H9 (cell line): Measurements from ENCODE around the gene PARD3. TPM values are rescaled to one million over a fixed set of nuclear protein-coding genes. Genes with fewer than 3 reads are reported as not detected.

Experiments
- DNase-seq: peaks from one replicate; pipeline ENCODE4 v3.0.0-alpha.2; 2017
- H2AFZ ChIP-seq: one replicate; pipeline ENCODE4 v1.6.1; 2013; ENCODE audit warnings: mild to moderate bottlenecking, low read length, control low read depth, moderate library complexity
- H2AK5ac ChIP-seq: 2 replicates; pipeline ENCODE4 v1.6.1; 2013; ENCODE audit warnings: low read length, control low read depth, mixed read lengths; ENCODE audit not compliant: insufficient read length
- H2BK120ac ChIP-seq: one replicate; pipeline ENCODE4 v1.6.1; 2013; ENCODE audit warnings: low read depth, mild to moderate bottlenecking, low read length, control low read depth, inconsistent platforms; ENCODE audit not compliant: poor library complexity, severe bottlenecking
- H2BK12ac ChIP-seq: 2 replicates; pipeline ENCODE4 v1.6.1; 2013; ENCODE audit warnings: low read length, control low read depth, mixed read lengths, low read depth; ENCODE audit not compliant: insufficient read length
- H2BK15ac ChIP-seq: 2 replicates; pipeline ENCODE4 v1.6.1; 2013; ENCODE audit warnings: low read depth, low read length, control low read depth
- H2BK20ac ChIP-seq: one replicate; pipeline ENCODE4 v1.6.1; 2013; ENCODE audit warnings: low read depth, mild to moderate bottlenecking, low read length, control low read depth, inconsistent platforms; ENCODE audit not compliant: poor library complexity, severe bottlenecking
- H2BK5ac ChIP-seq: 2 replicates; pipeline ENCODE4 v1.6.1; 2013; ENCODE audit warnings: low read length, control low read depth, mixed read lengths; ENCODE audit not compliant: insufficient read length
- H3K14ac ChIP-seq: 2 replicates; pipeline ENCODE4 v1.6.1; 2013; ENCODE audit warnings: low read length, control low read depth; ENCODE audit not compliant: insufficient read depth
- H3K18ac ChIP-seq: 2 replicates; pipeline ENCODE4 v1.6.1; 2013; ENCODE audit warnings: low read depth, mild to moderate bottlenecking, mixed read lengths, low read length, control low read depth; ENCODE audit not compliant: insufficient read length
- H3K23ac ChIP-seq: 2 replicates; pipeline ENCODE4 v1.6.1; 2013; ENCODE audit warnings: low read length, control low read depth, mixed read lengths, low read depth; ENCODE audit not compliant: insufficient read length
- H3K23me2 ChIP-seq: 2 replicates; pipeline ENCODE4 v1.6.1; 2013; ENCODE audit warnings: low read depth, mild to moderate bottlenecking, mixed read lengths, low read length, control low read depth; ENCODE audit not compliant: insufficient read length, poor library complexity, severe bottlenecking
- H3K27ac ChIP-seq: 2 replicates; pipeline ENCODE4 v1.5.1; 2013; ENCODE audit warnings: low read length, control low read depth, mixed read lengths, low read depth; ENCODE audit not compliant: insufficient read length
- H3K27me3 ChIP-seq: 2 replicates; pipeline ENCODE4 v1.6.1; 2013; ENCODE audit warnings: low read length, control low read depth, inconsistent platforms; ENCODE audit not compliant: insufficient read depth
- H3K4ac ChIP-seq: 2 replicates; pipeline ENCODE4 v1.6.1; 2013; ENCODE audit warnings: low read depth, mild to moderate bottlenecking, control low read depth, inconsistent platforms, low read length, moderate library complexity
- H3K4me1 ChIP-seq: 2 replicates; pipeline ENCODE4 v1.6.1; 2013; ENCODE audit warnings: low read length, control low read depth, inconsistent platforms; ENCODE audit not compliant: insufficient read depth
- H3K4me2 ChIP-seq: 2 replicates; pipeline ENCODE4 v1.6.1; 2013; ENCODE audit warnings: low read length, control low read depth, mixed read lengths; ENCODE audit not compliant: insufficient read length, insufficient read depth
- H3K56ac ChIP-seq: 2 replicates; pipeline ENCODE4 v1.6.1; 2013; ENCODE audit warnings: low read depth, mild to moderate bottlenecking, mixed read lengths, low read length, control low read depth; ENCODE audit not compliant: insufficient read length
- H3K79me1 ChIP-seq: 2 replicates; pipeline ENCODE4 v1.6.1; 2013; ENCODE audit warnings: low read depth, mild to moderate bottlenecking, moderate library complexity, low read length, control low read depth, inconsistent platforms; ENCODE audit not compliant: insufficient read depth, poor library complexity, severe bottlenecking
- H3K79me2 ChIP-seq: 2 replicates; pipeline ENCODE4 v1.6.1; 2013; ENCODE audit warnings: low read length, control low read depth, inconsistent platforms; ENCODE audit not compliant: insufficient read depth
- H3K9ac ChIP-seq: 2 replicates; pipeline ENCODE4 v1.6.1; 2013; ENCODE audit warnings: low read length, control low read depth, mixed read lengths; ENCODE audit not compliant: insufficient read length; ENCODE audit errors: extremely low read depth
- H3K9me3 ChIP-seq: one replicate; pipeline ENCODE4 v1.6.1; 2013; ENCODE audit warnings: low read depth, low read length, inconsistent platforms; ENCODE audit not compliant: control insufficient read depth
- H3T11ph ChIP-seq: one replicate; pipeline ENCODE4 v1.6.1; 2013; ENCODE audit warnings: mild to moderate bottlenecking, low read length, control low read depth, inconsistent platforms
- H4K20me1 ChIP-seq: one replicate; pipeline ENCODE4 v1.6.1; 2013; ENCODE audit not compliant: control insufficient read depth, insufficient read length, insufficient read depth
- H4K5ac ChIP-seq: 2 replicates; pipeline ENCODE4 v1.6.1; 2013; ENCODE audit warnings: low read depth, mild to moderate bottlenecking, mixed read lengths, low read length, control low read depth; ENCODE audit not compliant: insufficient read length
- H4K8ac ChIP-seq: replicated peaks from 2 replicates; pipeline ENCODE4 v1.6.1; 2013; ENCODE audit warnings: low read length, control low read depth, mixed read lengths, low read depth; ENCODE audit not compliant: insufficient read length
- H4K91ac ChIP-seq: 2 replicates; pipeline ENCODE4 v1.6.1; 2013; ENCODE audit warnings: low read depth, mild to moderate bottlenecking, moderate library complexity, mixed read lengths, low read length, control low read depth; ENCODE audit not compliant: insufficient read length
- H3K27ac Mint-ChIP-seq, 3 experiments: 2 replicates in 2 of 3; 3 replicates in 1 of 3; pipeline ENCODE4 v1.8.0; 2020 to 2021; ENCODE audit warnings: mixed read lengths in 3 of 3, mild to moderate bottlenecking in 1 of 3, moderate library complexity in 1 of 3
- H3K27me3 Mint-ChIP-seq: 2 replicates; pipeline ENCODE4 v1.8.0; 2021; ENCODE audit warnings: low read depth, mild to moderate bottlenecking, moderate library complexity, mixed read lengths
- H3K36me3 Mint-ChIP-seq, 3 experiments: 2 replicates in 2 of 3; 3 replicates in 1 of 3; pipeline ENCODE4 v1.8.0; 2020 to 2021; ENCODE audit warnings: low read depth in 3 of 3, mixed read lengths in 3 of 3; ENCODE audit not compliant: insufficient read depth in 1 of 3
- H3K4me1 Mint-ChIP-seq, 2 experiments: 2 replicates each; pipeline ENCODE4 v1.8.0; 2020; ENCODE audit warnings: mixed read lengths in 2 of 2
- H3K4me3 Mint-ChIP-seq, 2 experiments: 2 replicates in 1 of 2; 3 replicates in 1 of 2; pipeline ENCODE4 v1.8.0; 2020 to 2021; ENCODE audit warnings: mild to moderate bottlenecking in 2 of 2, mixed read lengths in 2 of 2, moderate library complexity in 1 of 2
- H3K9me3 Mint-ChIP-seq, 2 experiments: 2 replicates in 1 of 2; 3 replicates in 1 of 2; pipeline ENCODE4 v1.8.0; 2020; ENCODE audit warnings: mild to moderate bottlenecking in 2 of 2, mixed read lengths in 2 of 2, moderate library complexity in 1 of 2
- WGBS: extraction: QIAGEN DNeasy Blood & Tissue Kit; methylation state at CpG from one replicate; pipeline ENCODE4 v1.1.7; 2013; ENCODE audit warnings: missing lambda C conversion rate, low lambda C conversion rate, mixed read lengths; ENCODE audit not compliant: insufficient read length; ENCODE audit errors: extremely low coverage; 5-methylcytosine and 5-hydroxymethylcytosine counted together
- total RNA-seq: library from RNA; stranded (reverse); gene quantifications from 2 replicates; pipeline ENCODE4 v1.2.1, GENCODE V29; 2021
- TF ChIP-seq, protein P1 (sequence below): fragments of 200-600 bp; sonication (generic); conservative IDR thresholded peaks from 3 replicates; pipeline ENCODE4 v1.8.0; 2021; ENCODE audit warnings: antibody characterized with exemption, mild to moderate bottlenecking

PARD3 gene
- total RNA-seq, 1 experiment from 2014 or later = 44.7 TPM

DNA sequence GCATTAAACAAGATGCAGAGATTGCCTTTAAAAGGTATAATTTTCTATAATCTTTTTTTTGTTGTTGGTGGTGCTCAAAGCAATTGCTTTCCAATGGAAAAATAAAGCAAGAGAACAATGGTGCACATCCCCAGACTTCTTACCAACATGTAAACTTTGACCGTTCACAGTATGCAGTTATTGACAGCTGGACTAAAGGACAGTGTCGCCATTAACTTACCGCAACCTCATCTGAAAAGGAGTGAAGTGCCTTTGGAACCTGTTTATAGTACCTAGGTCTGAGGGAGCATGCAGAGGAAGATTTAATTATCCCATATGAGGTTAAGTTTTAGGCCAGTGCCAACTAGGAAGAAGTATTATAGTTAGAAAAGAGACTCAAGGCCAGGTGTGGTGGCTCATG lies 654.5 kb downstream of the PARD3 start:
- no peak overlapping the region for H3K27ac ChIP-seq
- no peak overlapping the region for H3T11ph ChIP-seq
- no peak overlapping the region for H3K4me2 ChIP-seq
- H3K14ac ChIP-seq = no peak overlapping the region
- no peaks in the 10 kb centered on the region; a peak in 3 of 7 replicates for H3K36me3 Mint-ChIP-seq
- H2AK5ac ChIP-seq = no peak overlapping the region
- peaks cover 7 to 13% of the 10 kb centered on the region in 2 experiments for H3K4me1 Mint-ChIP-seq
- H3K23ac ChIP-seq = no peak overlapping the region
- H4K20me1 ChIP-seq = no peaks in the 10 kb centered on the region
- no CpG with 5 or more reads among the region's 3 CpGs for WGBS
- H3K79me1 ChIP-seq = no peaks in the 10 kb centered on the region
- H3K18ac ChIP-seq = no peak overlapping the region
- H2BK15ac ChIP-seq = no peak overlapping the region
- no peak overlapping the region for H3K9ac ChIP-seq
- no peak overlapping the region for H2AFZ ChIP-seq
- TF ChIP-seq, protein P1, sequence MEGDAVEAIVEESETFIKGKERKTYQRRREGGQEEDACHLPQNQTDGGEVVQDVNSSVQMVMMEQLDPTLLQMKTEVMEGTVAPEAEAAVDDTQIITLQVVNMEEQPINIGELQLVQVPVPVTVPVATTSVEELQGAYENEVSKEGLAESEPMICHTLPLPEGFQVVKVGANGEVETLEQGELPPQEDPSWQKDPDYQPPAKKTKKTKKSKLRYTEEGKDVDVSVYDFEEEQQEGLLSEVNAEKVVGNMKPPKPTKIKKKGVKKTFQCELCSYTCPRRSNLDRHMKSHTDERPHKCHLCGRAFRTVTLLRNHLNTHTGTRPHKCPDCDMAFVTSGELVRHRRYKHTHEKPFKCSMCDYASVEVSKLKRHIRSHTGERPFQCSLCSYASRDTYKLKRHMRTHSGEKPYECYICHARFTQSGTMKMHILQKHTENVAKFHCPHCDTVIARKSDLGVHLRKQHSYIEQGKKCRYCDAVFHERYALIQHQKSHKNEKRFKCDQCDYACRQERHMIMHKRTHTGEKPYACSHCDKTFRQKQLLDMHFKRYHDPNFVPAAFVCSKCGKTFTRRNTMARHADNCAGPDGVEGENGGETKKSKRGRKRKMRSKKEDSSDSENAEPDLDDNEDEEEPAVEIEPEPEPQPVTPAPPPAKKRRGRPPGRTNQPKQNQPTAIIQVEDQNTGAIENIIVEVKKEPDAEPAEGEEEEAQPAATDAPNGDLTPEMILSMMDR = no peak
- peaks cover 3% of the 10 kb centered on the region for H3K4me1 ChIP-seq
- no peaks in the 10 kb centered on the region for H3K79me2 ChIP-seq
- H3K9me3 ChIP-seq = no peaks in the 10 kb centered on the region
- H3K9me3 Mint-ChIP-seq = no peaks in the 10 kb centered on the region; a peak in 1 of 5 replicates
- no peak overlapping the region for H2BK12ac ChIP-seq
- H3K27me3 Mint-ChIP-seq = no peaks in the 10 kb centered on the region
- no peak overlapping the region for H4K8ac ChIP-seq
- no peak overlapping the region for H2BK120ac ChIP-seq
- no peak overlapping the region for H3K56ac ChIP-seq
- no peak overlapping the region for H3K27ac Mint-ChIP-seq
- no peaks in the 10 kb centered on the region for H3K27me3 ChIP-seq
- H3K4ac ChIP-seq = no peak overlapping the region
- no peak for DNase-seq
- H3K4me3 Mint-ChIP-seq = no peak overlapping the region
- H4K5ac ChIP-seq = no peak overlapping the region
- H2BK20ac ChIP-seq = no peak overlapping the region
- no peak overlapping the region for H4K91ac ChIP-seq
- no peaks in the 10 kb centered on the region for H3K23me2 ChIP-seq
- H2BK5ac ChIP-seq = no peak overlapping the region
